Measurements from ENCODE around the gene HGS. TPM values are rescaled to one million over a fixed set of nuclear protein-coding genes. Genes with fewer than 3 reads are reported as not detected.

Gene HGS
- total RNA-seq, 1 donor from 2014 or later, result 215 TPM

DNA sequence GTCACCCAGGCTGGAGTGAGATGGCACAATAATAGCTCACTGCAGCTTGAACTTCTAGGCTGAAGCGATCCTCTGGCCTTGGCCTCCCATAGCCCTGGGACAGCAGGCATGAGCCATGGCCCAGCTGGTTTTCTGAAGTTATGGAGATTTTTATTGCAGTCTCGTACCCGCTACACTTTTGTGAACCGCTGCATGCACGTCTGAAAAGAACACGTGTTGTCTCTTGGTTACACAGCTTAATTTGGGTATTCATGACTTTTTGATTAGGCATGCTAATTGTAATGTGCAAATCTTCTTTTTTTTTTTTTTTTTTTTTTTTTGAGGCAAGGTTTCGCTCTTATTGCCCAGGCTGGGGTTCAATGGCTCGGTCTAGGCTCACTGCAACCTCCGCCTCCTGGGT lies 41.6 kb downstream of the HGS start:
- DNase-seq (ENCODE audit: low read depth), result no peak

GRCh38 chr17:81726004-81726403 lies 42.2 kb downstream of the HGS start:
- Histone ChIP-seq H3K36me3 (ENCODE audit: control insufficient read depth, insufficient read depth, low read length) (no peaks in the 10 kb centered on the region), H3K27me3 (ENCODE audit: control insufficient read depth, insufficient read depth, low read length) (peaks cover 8% of the 10 kb centered on the region), H3K4me3 (ENCODE audit: low read depth, low read length) (no peak overlapping the region)
- TF ChIP-seq, protein P1, sequence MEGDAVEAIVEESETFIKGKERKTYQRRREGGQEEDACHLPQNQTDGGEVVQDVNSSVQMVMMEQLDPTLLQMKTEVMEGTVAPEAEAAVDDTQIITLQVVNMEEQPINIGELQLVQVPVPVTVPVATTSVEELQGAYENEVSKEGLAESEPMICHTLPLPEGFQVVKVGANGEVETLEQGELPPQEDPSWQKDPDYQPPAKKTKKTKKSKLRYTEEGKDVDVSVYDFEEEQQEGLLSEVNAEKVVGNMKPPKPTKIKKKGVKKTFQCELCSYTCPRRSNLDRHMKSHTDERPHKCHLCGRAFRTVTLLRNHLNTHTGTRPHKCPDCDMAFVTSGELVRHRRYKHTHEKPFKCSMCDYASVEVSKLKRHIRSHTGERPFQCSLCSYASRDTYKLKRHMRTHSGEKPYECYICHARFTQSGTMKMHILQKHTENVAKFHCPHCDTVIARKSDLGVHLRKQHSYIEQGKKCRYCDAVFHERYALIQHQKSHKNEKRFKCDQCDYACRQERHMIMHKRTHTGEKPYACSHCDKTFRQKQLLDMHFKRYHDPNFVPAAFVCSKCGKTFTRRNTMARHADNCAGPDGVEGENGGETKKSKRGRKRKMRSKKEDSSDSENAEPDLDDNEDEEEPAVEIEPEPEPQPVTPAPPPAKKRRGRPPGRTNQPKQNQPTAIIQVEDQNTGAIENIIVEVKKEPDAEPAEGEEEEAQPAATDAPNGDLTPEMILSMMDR (IDR thresholded peaks at IDR 0.05; ENCODE audit: insufficient read depth, low read length, poor library complexity, severe bottlenecking), result no peak
- no peak for DNase-seq (ENCODE audit: low read depth)

More for the DNA sequence above, 41.6 kb downstream of the HGS start:
- TF ChIP-seq, protein P1 (IDR thresholded peaks at IDR 0.05; ENCODE audit: insufficient read depth, low read length, poor library complexity, severe bottlenecking), result no peak
- no peak overlapping the region for H3K4me3 ChIP-seq (ENCODE audit: low read depth, low read length)
- peaks cover 3% of the 10 kb centered on the region for H3K27me3 ChIP-seq (ENCODE audit: control insufficient read depth, insufficient read depth, low read length)
- no peaks in the 10 kb centered on the region for H3K36me3 ChIP-seq (ENCODE audit: control insufficient read depth, insufficient read depth, low read length)

GRCh38 chr17:81727324-81728031 lies 43.7 kb downstream of the HGS start:
- H3K27me3 ChIP-seq (ENCODE audit: control insufficient read depth, insufficient read depth, low read length), result peaks cover 14% of the 10 kb centered on the region
- TF ChIP-seq, protein P1 (IDR thresholded peaks at IDR 0.05; ENCODE audit: insufficient read depth, low read length, poor library complexity, severe bottlenecking), result no peak
- no peak overlapping the region for H3K4me3 ChIP-seq (ENCODE audit: low read depth, low read length)
- no peaks in the 10 kb centered on the region for H3K36me3 ChIP-seq (ENCODE audit: control insufficient read depth, insufficient read depth, low read length)
- no peak for DNase-seq (ENCODE audit: low read depth)

DNA sequence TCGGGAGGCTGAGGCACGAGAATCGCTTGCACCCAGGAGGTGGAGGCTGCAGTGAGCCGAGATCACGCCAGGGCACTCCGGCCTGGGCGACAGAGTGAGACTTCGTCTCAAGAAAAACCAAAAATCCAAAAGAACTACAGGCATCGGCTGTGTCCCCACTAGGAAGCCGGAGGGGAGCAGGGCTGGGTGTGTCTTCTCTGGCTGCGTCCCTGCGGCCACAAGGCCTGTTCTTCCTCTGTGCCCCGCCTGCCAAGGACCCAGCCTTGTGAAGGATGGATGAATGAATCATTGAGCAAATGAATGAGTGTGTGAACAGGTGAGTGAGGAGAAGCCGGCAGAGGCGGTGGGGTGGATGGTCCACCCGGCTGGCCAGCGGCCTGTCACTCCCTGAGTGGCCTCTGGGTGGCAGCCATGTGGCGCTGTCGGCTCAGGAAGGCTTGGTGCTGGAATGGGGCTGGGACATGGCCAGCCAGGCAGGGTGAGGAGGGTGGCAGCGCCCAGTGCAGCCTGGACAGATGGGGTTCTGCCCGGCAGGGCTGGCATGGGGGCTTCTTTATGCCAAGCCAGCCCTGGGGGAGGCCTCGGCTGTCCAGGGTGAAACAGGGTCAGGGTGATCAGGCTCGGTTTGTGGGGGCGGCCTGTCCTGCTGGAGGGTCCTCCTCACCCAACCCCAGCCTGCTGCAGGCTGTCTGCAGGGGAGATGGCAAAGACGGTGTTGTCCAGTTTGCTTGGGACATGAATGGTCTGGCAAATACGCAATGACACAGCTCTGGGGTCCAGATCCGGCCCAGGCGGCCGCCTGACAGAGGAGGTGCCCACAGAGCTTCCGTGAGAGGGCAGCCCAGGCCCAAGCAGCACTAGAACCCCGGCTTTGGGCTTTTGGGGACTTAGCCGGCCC lies 49.9 kb downstream of the HGS start:
- H3K4me3 ChIP-seq (ENCODE audit: low read depth, low read length), result no peak overlapping the region
- no peak for DNase-seq (ENCODE audit: low read depth)
- no peaks in the 10 kb centered on the region for H3K36me3 ChIP-seq (ENCODE audit: control insufficient read depth, insufficient read depth, low read length)
- peaks cover 30% of the 10 kb centered on the region for H3K27me3 ChIP-seq (ENCODE audit: control insufficient read depth, insufficient read depth, low read length)
- TF ChIP-seq, protein P1 (IDR thresholded peaks at IDR 0.05; ENCODE audit: insufficient read depth, low read length, poor library complexity, severe bottlenecking), result peak; percentile 92

DNA sequence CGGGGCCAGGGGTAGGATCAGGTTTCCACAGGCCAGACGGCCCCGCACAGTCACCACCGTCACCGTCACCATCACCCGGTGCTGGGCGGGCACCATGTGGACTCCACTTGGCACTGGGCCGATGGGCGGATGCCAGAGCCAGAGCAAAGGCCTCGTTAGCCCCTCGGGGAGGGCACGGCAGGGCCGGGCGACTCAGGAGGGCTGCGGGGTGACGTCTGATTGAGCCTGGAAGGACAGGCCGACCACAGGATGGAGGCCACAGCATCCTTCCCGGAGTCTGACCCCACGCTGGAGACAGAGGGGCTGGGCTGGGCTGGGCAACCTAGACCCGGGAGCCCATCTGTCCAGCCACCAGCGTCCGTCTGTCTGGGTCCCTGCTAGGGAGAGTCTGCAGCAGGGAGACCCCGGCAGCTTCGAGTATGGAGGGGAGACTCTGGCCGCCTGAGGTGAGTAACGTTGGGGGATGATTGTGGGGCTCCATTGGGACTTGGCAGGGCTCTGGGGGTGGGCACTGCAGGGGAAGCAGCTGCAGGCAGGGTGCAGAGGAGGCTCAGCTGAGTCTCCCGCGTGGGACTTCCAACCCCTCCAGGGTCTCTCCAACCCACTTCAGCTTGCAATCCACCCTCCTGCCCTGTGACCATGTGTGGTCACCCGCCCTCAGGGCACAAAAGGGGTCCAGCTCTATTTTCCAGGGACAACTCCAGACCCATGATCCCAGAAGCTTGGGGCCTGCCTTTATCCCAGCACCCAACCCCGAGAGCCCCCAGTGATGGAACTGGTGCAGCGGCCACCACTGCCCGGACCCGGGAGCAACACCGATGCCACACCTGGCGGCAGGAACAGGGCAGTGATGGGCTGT lies 50.8 kb downstream of the HGS start:
- TF ChIP-seq, protein P1 (IDR thresholded peaks at IDR 0.05; ENCODE audit: insufficient read depth, low read length, poor library complexity, severe bottlenecking), result no peak
- DNase-seq (ENCODE audit: low read depth), result no peak
- H3K27me3 ChIP-seq (ENCODE audit: control insufficient read depth, insufficient read depth, low read length), result peaks cover 30% of the 10 kb centered on the region
- H3K36me3 ChIP-seq (ENCODE audit: control insufficient read depth, insufficient read depth, low read length), result no peaks in the 10 kb centered on the region
- H3K4me3 ChIP-seq (ENCODE audit: low read depth, low read length), result no peak overlapping the region

Data from kidney epithelial cell (primary cell).